ENCODE measurements around the gene ANXA5.

- TF ChIP-seq CTCF (IDR thresholded peaks at IDR 0.05) (no peak), USF2 (IDR thresholded peaks at IDR 0.05; ENCODE audit: borderline replicate concordance, low read depth, low read length) (no peak), MXI1 (IDR thresholded peaks at IDR 0.05; ENCODE audit: low read depth, low read length) (no peak), POLR2AphosphoS5 (IDR thresholded peaks at IDR 0.05; ENCODE audit: low read depth, low read length) (no peak), TEAD4 (IDR thresholded peaks at IDR 0.05; ENCODE audit: borderline replicate concordance, insufficient read depth) (no peak)
- TF ChIP-seq, protein P1, sequence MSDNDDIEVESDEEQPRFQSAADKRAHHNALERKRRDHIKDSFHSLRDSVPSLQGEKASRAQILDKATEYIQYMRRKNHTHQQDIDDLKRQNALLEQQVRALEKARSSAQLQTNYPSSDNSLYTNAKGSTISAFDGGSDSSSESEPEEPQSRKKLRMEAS (IDR thresholded peaks at IDR 0.05; ENCODE audit: low read depth): no peak
Measured at GRCh38 chr4:121675715-121676114, 21.1 kb downstream of the ANXA5 start.
